ENCODE results near the gene CTSL.

CTSL gene

DNA sequence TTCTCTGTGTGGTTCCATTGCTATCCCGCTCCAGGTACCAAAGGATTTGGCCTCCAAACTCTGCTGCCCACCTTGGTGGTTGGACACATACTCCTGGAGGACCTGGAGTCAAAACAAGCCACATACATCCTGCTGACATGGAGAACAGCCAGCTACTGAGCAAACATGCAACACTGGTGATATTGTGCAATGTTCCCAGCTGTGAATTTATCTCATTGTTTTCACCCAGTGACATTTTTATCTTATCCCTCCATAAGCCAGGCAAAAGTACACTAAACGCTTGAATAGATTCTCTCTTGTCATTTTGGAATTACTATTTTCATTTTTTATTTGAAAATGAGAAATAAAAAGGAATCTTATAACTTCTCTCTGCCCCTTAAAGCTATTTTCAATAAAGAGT, 11.1 kb upstream of the CTSL start:
- Histone ChIP-seq H3K9me3 (ENCODE audit: low read length) (no peaks in the 10 kb centered on the region), H3K36me3 (ENCODE audit: insufficient read depth, low read length) (no peaks in the 10 kb centered on the region), H3K9ac (ENCODE audit: low read length) (no peak overlapping the region), H3K9me2 (ENCODE audit: low read depth, low read length) (no peaks in the 10 kb centered on the region), H3K4me3 (ENCODE audit: low read depth, low read length, poor library complexity, severe bottlenecking) (no peak overlapping the region), H3K79me2 (ENCODE audit: insufficient read depth, low read length) (no peaks in the 10 kb centered on the region), H3K27me3 (ENCODE audit: insufficient read depth, low read length) (no peaks in the 10 kb centered on the region), H3F3A (ENCODE audit: insufficient read depth, low read length) (no peaks in the 10 kb centered on the region), H3K4me2 (ENCODE audit: low read length) (no peak overlapping the region), H3K4me1 (ENCODE audit: insufficient read depth, low read length, severe bottlenecking) (no peaks in the 10 kb centered on the region), H4K20me1 (ENCODE audit: insufficient read depth, low read length) (no peaks in the 10 kb centered on the region), H3K27ac (ENCODE audit: low read depth, low read length, poor library complexity, severe bottlenecking) (no peak overlapping the region), H2AFZ (ENCODE audit: low read length) (no peak overlapping the region)
- TF ChIP-seq, protein P1, sequence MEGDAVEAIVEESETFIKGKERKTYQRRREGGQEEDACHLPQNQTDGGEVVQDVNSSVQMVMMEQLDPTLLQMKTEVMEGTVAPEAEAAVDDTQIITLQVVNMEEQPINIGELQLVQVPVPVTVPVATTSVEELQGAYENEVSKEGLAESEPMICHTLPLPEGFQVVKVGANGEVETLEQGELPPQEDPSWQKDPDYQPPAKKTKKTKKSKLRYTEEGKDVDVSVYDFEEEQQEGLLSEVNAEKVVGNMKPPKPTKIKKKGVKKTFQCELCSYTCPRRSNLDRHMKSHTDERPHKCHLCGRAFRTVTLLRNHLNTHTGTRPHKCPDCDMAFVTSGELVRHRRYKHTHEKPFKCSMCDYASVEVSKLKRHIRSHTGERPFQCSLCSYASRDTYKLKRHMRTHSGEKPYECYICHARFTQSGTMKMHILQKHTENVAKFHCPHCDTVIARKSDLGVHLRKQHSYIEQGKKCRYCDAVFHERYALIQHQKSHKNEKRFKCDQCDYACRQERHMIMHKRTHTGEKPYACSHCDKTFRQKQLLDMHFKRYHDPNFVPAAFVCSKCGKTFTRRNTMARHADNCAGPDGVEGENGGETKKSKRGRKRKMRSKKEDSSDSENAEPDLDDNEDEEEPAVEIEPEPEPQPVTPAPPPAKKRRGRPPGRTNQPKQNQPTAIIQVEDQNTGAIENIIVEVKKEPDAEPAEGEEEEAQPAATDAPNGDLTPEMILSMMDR (IDR thresholded peaks at IDR 0.05; ENCODE audit: low read length), result no peak
- TF ChIP-seq EZH2 (IDR thresholded peaks at IDR 0.05; ENCODE audit: borderline replicate concordance, low read length), result no peak

DNA sequence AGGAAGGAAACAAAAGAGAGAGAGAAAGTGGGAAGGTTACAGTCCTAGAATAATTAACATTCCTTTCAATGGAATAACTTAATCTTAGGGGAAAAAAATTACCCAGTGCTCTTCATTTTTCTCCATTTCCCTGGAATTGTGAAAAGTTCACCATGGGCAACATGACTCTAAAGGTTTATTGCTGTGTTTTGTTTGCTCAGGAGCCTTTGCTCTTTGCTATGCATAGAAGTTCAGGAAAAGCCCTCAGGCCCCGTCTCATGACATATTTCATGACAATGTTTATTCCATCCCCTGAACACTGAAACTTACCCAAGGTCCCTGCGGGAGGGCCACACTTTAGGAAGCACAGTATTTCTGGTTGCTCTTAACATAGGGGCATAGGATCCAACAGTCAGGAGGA, 9.8 kb upstream of the CTSL start:
- H3K4me3 ChIP-seq (ENCODE audit: low read depth, low read length, poor library complexity, severe bottlenecking), result no peak overlapping the region
- H3F3A ChIP-seq (ENCODE audit: insufficient read depth, low read length), result no peaks in the 10 kb centered on the region
- no peaks in the 10 kb centered on the region for H3K4me1 ChIP-seq (ENCODE audit: insufficient read depth, low read length, severe bottlenecking)
- H3K27me3 ChIP-seq (ENCODE audit: insufficient read depth, low read length), result no peaks in the 10 kb centered on the region
- no peaks in the 10 kb centered on the region for H3K79me2 ChIP-seq (ENCODE audit: insufficient read depth, low read length)
- H3K36me3 ChIP-seq (ENCODE audit: insufficient read depth, low read length), result no peaks in the 10 kb centered on the region
- no peaks in the 10 kb centered on the region for H3K9me3 ChIP-seq (ENCODE audit: low read length)
- no peak overlapping the region for H2AFZ ChIP-seq (ENCODE audit: low read length)
- no peak overlapping the region for H3K4me2 ChIP-seq (ENCODE audit: low read length)
- no peak overlapping the region for H3K9ac ChIP-seq (ENCODE audit: low read length)
- no peaks in the 10 kb centered on the region for H3K9me2 ChIP-seq (ENCODE audit: low read depth, low read length)
- no peaks in the 10 kb centered on the region for H4K20me1 ChIP-seq (ENCODE audit: insufficient read depth, low read length)
- TF ChIP-seq, protein P1 (IDR thresholded peaks at IDR 0.05; ENCODE audit: low read length), result no peak
- no peak for TF ChIP-seq EZH2 (IDR thresholded peaks at IDR 0.05; ENCODE audit: borderline replicate concordance, low read length)
- H3K27ac ChIP-seq (ENCODE audit: low read depth, low read length, poor library complexity, severe bottlenecking), result no peak overlapping the region

DNA sequence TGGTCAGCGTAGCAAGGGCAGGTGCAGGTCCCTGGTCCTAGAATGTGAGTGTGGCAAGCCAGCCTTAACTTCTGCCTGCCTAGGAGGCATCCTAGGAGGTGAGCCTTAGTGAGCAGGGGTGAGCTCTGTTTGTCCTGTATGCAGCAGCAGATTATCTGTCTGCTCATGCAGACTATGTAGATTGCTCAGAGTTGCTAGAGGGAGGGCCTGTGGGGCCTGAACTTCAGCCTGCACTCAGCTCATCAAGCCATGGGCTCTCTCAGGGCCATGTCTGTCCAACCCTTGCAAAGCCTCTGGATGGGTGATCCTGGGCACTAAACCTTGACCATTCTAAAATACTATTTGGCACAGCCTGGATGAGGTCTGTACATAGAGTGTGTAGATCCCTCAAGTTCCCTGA, 8.5 kb upstream of the CTSL start:
- TF ChIP-seq, protein P1 (IDR thresholded peaks at IDR 0.05; ENCODE audit: low read length), result no peak
- no peak for TF ChIP-seq EZH2 (IDR thresholded peaks at IDR 0.05; ENCODE audit: borderline replicate concordance, low read length)
- no peaks in the 10 kb centered on the region for H3K27me3 ChIP-seq (ENCODE audit: insufficient read depth, low read length)
- H3K79me2 ChIP-seq (ENCODE audit: insufficient read depth, low read length), result no peaks in the 10 kb centered on the region
- no peaks in the 10 kb centered on the region for H4K20me1 ChIP-seq (ENCODE audit: insufficient read depth, low read length)
- no peaks in the 10 kb centered on the region for H3K9me3 ChIP-seq (ENCODE audit: low read length)
- H3K27ac ChIP-seq (ENCODE audit: low read depth, low read length, poor library complexity, severe bottlenecking), result no peak overlapping the region
- H3K9me2 ChIP-seq (ENCODE audit: low read depth, low read length), result no peaks in the 10 kb centered on the region
- H3K4me2 ChIP-seq (ENCODE audit: low read length), result no peak overlapping the region
- no peak overlapping the region for H2AFZ ChIP-seq (ENCODE audit: low read length)
- H3K36me3 ChIP-seq (ENCODE audit: insufficient read depth, low read length), result no peaks in the 10 kb centered on the region
- H3K9ac ChIP-seq (ENCODE audit: low read length), result no peak overlapping the region
- no peaks in the 10 kb centered on the region for H3F3A ChIP-seq (ENCODE audit: insufficient read depth, low read length)
- H3K4me1 ChIP-seq (ENCODE audit: insufficient read depth, low read length, severe bottlenecking), result no peaks in the 10 kb centered on the region
- no peak overlapping the region for H3K4me3 ChIP-seq (ENCODE audit: low read depth, low read length, poor library complexity, severe bottlenecking)

Measured in OCI-LY1 (cell line).